HG02571 (cell line): ENCODE results near the gene GARIN6.
"Not testable (repeated sequence)": the region's sequence is repeated elsewhere in the genome, so short reads cannot be mapped to it uniquely, and the experiment has no call there.

Experiments
- ATAC-seq: cut with Tn5 transposase; IDR thresholded peaks from one replicate; pipeline ENCODE4 v1.9.1; 2021; ENCODE audit warnings: mild to moderate bottlenecking, moderate library complexity; ENCODE audit not compliant: unreplicated experiment

The GARIN6 gene

GRCh38 chr12:99647453-99647852 is at the start of gene GARIN6:
Gene GARIN6, plus strand, starts transcription at chr12:99647753. Its CDS starts 422 bp downstream, at chr12:99648175.
- ATAC-seq: no peak

- ATAC-seq: no peak
Measured at GRCh38 chr12:99598785-99599184, 48.8 kb upstream of the GARIN6 start.

- no peak for ATAC-seq
Measured at GRCh38 chr12:99600388-99600787, 47.2 kb upstream of the GARIN6 start.

- ATAC-seq: no peak
Measured at GRCh38 chr12:99609455-99610181, 37.9 kb upstream of the GARIN6 start.

- no peak for ATAC-seq
Measured at GRCh38 chr12:99611117-99611516, 36.4 kb upstream of the GARIN6 start.

GRCh38 chr12:99611599-99611998 is 36.0 kb upstream of the GARIN6 start:
- no peak for ATAC-seq

GRCh38 chr12:99618657-99619056 is 28.9 kb upstream of the GARIN6 start:
- ATAC-seq: no peak

- peak; percentile 92 for ATAC-seq
Measured at GRCh38 chr12:99619389-99620158, 28.0 kb upstream of the GARIN6 start.

- no peak for ATAC-seq
Measured at GRCh38 chr12:99620159-99620479, 27.4 kb upstream of the GARIN6 start.

- not testable (repeated sequence) for ATAC-seq
Measured at GRCh38 chr12:99624591-99624990, 23.0 kb upstream of the GARIN6 start.

- ATAC-seq: no peak
Measured at GRCh38 chr12:99627459-99627858, 20.1 kb upstream of the GARIN6 start.

- ATAC-seq: no peak
Measured at GRCh38 chr12:99644629-99645028, 2.9 kb upstream of the GARIN6 start.

GRCh38 chr12:99648183-99648582 is 630 bp downstream of the GARIN6 start:
- ATAC-seq: no peak

GRCh38 chr12:99649551-99649950 is 2.0 kb downstream of the GARIN6 start:
- ATAC-seq: no peak

GRCh38 chr12:99658671-99659349 is 11.3 kb downstream of the GARIN6 start:
- ATAC-seq: no peak

GRCh38 chr12:99670635-99671034 is 23.1 kb downstream of the GARIN6 start:
- no peak for ATAC-seq

GRCh38 chr12:99680276-99680675 is 32.7 kb downstream of the GARIN6 start:
- ATAC-seq: no peak

- no peak for ATAC-seq
Measured at GRCh38 chr12:99686142-99686541, 38.6 kb downstream of the GARIN6 start.

GRCh38 chr12:99695050-99695449 is 47.5 kb downstream of the GARIN6 start:
- ATAC-seq: no peak
